Putamen (tissue), 1 donor: ENCODE results near the gene TRRAP.

ENCODE experiments used
- DNase-seq: peaks from one replicate; pipeline ENCODE4 v3.0.0-alpha.2; 2016; ENCODE audit warnings: low spot score

The TRRAP gene

DNA sequence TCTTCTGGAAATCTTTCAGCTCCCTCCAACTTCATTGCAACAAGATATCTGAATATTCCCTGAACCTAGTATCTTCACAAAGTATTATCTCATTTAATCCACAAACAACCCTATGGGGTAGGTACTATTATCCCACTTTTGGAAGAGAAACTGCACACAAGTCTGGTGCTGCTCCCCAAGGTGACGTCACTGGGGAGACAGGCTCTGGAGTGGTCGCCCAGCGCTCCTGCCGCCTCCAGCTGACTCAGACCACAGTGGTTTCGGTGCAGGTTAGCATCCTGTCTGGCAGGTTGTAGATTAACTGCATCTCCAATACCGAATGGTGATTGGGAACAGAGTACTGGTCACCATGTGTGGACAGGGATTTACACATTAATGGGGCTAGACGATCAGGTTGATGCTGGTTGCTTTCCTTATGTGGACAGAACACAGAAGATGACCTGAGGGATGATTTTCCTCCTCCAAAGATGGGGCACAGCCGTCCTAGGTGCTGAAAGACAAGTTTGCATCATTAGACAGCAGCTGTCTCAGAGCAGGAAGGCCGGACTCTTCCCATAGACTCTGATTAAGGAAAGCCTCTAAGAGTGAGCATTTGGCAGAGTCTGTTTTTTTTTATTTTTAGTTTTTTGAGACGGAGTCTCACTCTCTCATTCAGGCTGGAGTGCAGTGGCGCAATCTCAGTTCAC is 128.6 kb downstream of the TRRAP start:
- DNase-seq: no peak

DNA sequence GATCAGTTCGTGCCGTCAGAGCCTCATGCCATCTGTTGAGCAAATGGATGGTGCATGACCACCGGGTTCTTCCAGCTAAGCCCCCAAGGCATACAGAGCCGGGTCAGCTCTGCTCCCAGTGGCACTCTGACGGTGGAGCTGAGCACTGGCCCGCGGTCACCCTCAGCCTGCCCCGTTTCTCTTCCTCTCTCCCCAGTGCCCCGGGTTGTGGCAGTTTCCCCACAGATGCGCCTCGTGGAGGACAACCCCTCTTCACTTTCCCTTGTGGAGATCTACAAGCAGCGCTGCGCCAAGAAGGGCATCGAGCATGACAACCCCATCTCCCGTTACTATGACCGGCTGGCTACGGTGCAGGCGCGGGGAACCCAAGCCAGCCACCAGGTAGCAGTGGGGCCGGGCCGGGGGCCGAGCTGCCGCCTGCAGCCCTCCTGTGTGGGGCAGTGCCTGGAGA is 129.9 kb downstream of the TRRAP start:
- DNase-seq: no peak

DNA sequence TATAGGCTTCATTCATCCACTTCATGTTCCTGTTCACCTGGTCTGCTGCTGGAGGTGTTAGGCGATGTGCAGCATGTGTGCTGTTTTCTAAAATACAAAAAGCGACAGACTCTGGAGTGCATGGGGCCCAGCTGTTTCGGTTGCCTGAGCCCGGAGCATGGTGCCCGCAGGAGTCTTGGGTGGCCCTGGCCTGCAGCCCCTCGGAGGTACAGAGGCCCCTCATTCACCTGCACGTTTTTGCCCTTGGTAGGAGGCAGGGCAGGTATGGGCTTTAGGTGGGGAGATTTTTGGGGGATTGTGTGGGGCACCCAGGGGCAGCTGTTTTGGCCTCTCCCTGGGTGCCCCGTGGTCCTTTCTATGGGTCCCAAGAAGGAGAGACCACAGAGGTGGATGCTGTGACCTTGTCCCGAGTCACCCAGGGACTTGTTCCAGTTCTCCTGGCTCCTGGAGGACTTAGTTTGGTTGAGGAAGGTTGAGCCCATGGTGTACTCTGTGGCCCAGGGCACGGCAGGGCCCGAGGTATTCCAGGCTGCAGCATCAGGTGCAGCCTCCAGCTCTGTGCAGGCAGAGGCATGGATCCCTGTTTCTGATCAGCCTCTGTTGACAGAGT is 130.7 kb downstream of the TRRAP start:
- no peak for DNase-seq

DNA sequence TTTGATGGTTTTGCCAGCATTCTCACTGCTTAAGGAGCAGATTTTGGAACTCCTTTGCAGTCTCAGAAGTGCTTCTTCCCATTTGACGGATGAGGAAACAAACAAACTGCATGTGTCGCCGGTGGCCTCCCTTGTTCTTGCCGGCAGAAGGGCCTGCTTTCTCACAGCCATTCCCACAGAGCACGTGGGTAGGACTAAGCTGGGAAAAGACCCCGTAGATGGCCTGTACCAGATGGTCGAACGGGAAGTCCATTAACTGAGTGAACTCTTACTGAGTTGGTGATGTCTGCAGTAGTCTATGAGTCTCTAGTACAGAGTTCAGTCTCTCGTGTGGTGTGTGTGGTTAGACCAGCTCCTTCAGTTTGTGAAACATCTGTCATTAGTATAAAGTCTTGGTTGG is 131.9 kb downstream of the TRRAP start:
- no peak for DNase-seq

DNA sequence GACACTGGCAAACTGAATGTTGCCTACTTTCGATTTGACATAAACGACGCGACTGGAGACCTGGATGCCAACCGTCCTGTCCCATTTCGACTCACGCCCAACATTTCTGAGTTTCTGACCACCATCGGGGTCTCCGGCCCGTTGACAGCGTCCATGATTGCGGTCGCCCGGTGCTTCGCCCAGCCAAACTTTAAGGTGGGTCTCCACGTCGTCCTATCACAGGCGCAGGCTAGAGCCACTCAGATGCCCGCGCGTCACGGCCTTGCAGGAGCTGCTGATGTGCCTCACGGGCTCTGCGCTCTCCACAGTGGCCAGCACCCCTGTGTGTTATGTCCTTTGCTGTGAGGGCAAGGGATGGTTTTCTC is 133.0 kb downstream of the TRRAP start:
- no peak for DNase-seq

DNA sequence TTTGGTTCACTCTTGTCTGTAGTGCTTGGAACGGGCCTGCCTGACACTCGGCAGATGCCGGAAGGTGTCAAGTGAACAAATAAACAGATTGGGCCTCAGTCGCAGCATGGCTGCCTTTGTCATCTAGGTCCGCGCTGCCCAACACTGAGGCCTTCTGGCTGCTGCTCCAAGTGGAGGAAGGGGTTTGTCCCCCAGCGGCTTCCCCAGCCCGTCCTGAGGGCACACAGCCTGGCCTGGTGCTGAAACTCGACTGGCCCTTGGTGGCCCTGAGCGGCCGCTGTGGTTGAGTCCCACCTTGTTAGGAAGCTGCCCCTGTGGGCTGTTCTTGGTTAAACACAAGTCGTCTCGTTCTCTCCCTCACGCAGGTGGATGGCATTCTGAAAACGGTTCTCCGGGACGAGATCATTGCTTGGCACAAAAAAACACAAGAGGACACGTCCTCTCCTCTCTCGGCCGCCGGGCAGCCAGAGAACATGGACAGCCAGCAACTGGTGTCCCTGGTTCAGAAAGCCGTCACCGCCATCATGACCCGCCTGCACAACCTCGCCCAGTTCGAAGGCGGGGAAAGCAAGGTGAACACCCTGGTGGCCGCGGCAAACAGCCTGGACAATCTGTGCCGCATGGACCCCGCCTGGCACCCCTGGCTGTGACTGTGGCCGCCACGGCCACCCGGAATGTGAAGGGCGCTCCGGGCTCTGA is 133.5 kb downstream of the TRRAP start:
- no peak for DNase-seq

DNA sequence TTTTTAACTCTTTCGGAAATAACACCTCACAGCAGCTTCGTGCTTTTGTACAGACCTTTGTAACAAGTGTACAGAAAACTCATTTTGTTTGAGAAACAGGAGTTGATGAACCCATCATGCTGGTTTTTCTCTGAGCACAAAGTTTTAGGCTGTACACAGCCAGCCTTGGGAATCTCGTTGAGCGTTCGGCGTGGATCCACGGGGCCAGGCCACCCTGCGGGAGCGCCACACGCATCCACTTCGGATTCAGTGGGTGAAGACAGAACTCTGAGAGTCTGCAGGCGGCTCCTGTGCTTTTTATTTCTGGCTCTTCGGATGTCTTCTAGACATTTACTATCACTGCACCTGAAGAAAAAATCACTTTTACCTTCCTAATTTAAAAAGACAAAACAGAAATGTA is 134.4 kb downstream of the TRRAP start:
- no peak for DNase-seq

DNA sequence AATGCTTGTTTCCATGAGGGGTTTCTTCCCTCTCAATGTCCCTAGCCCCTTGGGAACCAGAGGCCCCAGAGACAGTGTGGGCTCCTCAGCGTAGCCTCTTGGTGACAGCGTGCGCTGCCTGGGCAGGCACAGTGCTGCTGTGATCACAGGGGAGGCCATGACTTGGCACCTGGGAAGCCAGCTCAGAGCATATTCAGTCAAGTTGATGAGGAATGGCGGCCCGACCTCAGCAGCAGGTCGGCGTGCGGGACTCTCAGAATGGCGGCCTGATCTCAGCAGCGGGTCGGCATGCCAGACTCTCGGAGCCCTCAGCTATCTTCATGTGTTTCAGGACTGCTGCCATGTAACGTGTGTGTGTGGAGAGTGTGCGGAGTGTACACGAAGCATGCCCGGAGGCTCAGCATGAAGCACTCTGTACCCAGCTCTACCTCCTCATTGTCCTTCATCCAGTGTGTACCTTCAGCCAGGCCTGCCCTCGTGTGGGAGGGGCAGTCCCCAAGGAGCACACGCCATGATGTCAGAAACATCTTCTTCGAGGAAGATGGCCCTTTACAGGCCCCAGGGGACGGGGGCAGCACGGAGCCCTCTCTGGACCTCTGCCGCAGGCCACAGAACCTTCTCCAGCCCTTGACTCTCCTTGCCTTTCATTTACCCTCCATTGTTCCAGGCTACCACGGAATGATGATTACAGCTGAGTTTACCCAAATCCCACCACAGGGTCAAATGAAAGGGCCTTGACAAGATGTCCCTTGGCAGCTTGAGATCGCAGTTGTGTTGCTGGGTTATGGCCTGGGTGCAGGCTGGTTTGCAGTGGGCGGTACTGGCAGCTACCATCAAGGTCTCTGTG is 135.2 kb downstream of the TRRAP start:
- no peak for DNase-seq

DNA sequence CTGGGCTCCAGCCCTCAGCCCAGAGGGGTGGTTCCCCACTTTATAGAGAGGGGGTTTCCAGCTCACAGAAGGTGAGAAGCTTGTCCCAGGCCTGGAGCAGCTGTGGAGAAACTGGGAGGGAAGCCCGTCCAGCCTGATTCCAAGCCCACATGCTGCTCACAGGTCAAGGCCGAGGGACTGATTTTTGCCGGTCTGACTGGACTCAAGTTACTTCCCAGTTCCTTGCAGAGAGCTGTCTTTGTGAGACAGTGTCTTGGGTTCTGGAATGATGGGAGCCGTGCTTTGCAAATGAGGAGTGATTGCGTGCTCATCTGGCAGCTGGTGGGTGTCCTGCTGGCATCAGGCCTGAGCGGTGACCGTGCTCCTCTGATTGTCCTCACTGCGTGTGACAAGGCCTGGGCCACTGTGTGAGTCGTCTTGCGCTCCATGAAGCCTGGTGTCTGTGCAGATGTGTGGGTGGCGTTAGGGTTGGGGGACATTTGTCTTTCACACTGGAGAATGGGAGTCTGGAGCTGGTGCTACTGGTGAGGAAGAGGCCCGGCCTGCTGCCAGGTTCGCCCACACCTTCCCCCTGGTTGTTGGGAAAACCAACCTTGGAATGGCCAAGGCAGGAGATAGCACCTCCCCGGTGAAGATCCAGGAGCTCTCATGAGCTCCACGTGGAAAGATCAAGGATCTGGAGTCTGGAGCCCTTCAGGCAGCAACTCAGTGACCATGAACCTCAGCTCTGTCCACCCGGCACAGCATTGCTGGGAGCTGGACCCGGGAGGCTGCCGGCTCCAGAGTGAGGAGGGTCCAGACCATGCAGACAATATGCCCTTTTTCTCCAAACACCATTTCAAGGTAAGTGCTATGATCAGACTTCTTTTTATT is 136.0 kb downstream of the TRRAP start:
- no peak for DNase-seq

DNA sequence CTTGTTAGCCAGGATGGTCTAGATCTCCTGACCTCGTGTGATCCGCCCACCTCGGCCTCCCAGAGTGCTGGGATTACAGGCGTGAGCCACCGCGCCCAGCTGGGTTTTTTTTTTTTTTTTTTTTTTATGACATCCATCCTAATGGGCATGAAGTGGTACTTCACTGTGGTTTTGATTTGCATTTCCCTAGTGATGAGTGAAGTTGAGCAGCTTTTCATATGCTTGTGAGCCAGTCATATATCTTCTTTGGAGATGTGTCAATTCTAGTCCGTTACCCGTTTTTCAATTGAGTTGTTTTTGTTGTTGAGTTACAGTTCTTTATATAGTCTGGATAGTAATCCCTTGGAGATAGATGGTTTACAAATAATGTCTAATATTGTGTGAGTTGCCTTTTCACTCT is 137.9 kb downstream of the TRRAP start:
- no peak for DNase-seq

DNA sequence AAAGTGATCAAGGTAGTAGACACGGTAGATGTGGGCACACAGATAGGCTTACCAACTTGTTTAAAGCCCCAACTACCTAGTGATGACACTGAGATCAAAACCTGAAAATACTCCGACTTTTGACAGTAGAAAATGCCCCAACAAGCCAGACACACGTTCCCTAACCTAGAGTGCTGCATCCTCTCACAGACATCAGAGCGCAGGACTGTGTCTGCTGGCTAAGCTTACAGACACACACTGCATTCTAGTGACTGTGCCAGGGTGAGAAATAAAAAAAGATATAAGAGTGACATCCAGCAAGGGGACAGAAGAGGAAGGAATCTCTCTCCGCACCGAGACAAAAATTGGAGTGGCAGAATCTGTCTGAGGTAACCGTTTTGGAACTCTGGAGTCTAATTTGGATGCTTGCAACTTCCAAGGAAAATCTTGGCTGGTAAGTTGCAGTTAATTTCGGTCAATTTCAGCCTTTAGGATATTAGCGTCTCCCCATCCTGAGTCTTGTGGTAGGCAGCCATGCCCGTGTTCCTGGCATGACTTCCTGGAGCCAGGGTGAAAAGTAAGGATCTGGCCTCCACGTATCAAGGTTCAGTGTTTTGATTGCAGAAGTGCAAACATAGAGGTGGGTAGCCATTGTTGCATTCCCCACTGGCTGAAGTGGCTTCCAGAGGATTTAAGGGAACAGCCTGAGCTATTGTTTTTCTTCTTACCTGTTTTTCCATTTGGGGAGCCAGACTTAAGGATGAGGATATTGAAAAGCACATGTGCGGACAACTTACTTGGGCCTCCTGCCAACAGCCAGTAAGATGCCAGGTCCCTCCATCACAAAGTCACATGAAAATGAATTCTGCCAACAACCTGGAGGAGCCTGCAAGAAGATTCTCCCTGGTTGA is 141.4 kb downstream of the TRRAP start:
- DNase-seq: no peak

DNA sequence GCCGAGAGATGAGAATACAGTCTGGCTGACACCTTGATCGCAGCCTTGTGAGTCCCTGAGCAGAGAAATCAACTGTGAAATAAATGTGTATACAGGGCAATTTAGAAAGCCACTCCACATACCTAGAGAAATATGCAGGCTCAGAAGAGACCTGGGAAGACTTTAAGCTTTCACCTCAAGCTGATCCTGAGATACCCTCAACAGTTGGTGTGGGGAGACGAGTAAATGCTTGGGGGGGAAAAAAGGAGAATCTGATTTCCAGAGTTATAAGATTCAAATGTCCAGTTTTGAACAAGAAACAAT is 142.0 kb downstream of the TRRAP start:
- DNase-seq: no peak

DNA sequence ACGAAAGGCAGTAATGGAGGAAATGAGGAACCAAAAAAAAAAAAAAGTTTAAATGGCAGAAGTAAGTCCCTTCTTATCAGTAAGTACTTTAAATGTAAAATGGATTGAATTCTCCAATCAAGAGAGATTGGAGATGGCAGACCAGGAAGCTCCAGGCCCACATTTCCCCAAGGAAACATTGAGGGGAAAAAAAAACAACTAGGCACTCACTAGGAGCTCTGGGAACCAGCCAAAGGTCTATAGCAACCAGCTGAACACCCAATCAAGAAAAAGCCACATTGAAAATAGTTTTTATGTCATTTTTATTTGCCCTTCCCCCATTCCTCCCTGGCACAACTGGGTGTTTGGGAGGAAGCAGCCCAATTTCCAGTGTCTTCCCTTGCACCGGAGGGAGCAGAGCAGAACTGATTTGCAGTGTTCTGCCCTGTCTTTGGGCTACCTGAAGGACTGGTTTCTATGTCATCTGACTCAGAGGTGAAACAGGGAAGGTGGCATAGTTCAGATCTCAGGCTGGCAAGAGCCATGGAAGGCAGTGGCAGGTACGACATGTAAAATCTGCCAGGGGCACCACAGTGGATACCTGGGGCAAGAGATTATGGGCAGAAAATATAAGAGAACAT is 143.7 kb downstream of the TRRAP start:
- no peak for DNase-seq

DNA sequence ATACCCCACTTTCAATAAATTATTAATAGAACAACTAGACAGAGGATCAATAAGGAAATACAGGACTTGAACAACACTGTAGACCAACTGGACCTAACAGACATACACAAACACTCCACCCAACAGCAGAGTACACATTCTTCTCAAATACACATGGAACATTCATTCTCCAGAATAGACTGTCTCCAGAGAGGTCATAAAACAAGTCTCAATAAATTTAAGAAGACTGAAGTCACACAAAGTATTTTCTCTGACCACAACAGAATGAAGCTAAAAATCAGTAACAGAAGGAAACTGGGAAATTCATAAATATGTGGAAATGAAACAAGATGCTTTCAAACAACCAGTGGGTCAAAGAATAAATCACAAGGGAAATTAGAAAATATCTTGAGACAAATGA is 145.7 kb downstream of the TRRAP start:
- no peak for DNase-seq

DNA sequence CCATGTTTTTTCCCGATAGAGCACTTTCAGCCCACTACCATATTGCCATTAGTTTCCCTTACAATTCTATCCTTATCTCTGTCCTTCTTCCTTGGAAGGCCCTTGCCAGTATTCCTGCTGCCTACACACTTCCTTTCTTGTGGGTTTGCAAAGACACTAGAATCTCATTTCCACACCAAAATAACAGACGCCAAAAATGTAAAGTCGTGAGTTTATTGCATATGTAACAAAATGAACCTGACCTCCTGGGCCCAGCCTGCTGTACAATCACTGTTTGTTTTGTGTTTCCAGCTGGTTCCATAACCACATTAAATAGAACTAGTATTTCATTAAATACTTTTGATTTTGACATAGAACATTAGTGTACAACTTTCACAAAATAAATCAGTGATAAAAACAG is 148.9 kb downstream of the TRRAP start:
- no peak for DNase-seq

DNA sequence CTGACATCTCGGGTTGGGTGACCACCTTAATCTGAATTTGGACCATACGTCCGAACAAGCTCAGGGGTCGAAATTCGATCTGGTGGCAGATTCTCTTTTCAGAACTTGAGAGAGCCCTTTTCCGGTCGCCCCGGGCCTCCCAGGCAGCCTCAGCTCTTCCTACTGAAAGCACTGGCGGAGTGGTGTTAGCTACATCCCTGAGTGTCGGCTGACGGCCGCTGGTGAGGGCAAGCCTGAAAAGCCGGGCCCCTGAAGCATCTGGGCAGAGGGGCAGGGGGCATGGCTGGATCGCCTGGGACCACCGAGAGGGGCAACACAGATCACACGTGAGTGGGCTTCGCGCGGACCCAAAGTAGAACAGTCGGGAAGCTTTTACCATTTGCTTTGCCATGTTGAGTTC is 149.5 kb downstream of the TRRAP start:
- DNase-seq: no peak

DNA sequence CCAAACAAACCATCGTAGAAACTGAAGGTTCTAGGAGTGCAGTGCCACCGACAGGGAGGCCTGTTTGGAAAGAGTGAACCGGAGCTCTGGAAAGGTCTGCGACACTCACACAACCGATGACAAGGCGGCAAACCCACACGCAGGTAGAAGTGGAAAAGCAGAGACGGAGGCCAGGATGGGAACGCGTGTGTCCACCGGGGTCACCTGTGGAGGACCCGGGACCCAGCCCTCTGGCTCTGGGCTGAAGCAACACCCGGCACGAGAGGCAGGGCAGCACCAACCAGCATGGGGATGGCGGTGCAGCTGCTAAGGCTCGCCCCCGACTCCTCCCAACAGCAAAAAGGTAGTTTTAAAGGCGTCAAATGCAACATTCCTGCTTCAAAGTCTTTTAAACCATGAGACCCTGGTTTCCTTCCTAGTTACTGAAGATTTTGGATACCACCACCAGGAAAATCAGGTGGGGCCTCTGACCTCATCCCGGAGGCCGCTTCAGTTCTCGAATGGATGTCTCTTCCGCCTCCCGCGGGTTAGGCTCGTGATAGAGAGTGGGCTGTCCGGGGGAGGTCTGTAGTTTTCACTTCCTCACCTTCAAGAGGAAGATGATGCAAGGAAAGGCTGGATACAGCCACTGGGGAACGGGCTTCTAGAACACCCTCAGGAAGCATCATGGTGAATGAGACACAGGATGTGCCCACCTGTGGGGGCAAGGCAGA is 150.1 kb downstream of the TRRAP start:
- DNase-seq: no peak

DNA sequence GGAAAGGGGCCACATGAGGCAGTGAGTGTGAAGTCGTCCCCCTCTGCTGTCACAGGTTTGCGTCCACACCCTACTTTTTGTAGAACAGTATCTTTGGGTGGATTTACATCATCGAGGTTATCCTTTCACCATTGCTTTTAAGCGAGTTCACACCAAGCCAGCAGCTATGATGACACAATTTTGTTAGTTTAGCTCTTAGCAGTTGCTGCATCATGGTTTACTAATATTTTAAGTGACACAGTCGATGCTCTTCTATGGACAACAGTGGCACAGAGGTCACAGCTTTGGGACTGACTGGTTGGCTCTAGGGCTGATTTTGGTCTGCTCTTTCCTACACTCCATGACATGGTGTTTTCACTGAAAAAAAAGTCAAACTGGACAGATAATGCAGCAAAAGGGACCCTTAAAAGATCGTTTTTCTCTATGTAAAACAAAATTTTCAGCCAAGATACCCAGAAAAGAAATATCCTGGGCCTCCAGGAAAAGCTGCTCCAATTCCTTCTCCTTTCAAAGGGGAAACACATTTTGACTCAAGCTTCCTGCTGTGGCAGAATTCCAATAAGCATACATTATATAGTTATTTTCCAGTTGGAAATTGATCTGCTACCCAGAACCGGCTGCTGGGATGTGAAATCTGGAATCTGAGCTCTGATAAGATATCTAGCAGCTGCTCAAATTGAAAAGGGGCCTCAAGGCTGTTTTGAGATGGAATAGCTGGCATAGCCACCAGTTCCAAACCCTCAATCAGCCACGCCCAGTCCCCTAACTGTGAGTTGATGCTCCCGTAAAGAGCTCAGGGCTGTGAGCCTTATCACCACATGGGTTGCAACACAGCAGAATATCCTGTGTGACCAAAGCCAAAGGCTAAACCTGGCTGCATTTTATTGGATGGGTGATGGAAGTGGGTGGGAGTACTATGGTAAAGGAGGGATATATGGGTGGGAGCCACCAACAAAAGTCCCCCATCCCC is 151.4 kb downstream of the TRRAP start:
- DNase-seq: no peak
